HG03280 (cell line): ENCODE measurements around the gene GLT1D1.

Source experiments
- ATAC-seq: cut with Tn5 transposase; IDR thresholded peaks from one replicate; pipeline ENCODE4 v1.9.1; 2021; ENCODE audit warnings: mild to moderate bottlenecking, moderate library complexity; ENCODE audit not compliant: unreplicated experiment

The GLT1D1 gene

GRCh38 chr12:128961308-128961902 is 108.1 kb downstream of the GLT1D1 start:
- ATAC-seq = no peak

DNA sequence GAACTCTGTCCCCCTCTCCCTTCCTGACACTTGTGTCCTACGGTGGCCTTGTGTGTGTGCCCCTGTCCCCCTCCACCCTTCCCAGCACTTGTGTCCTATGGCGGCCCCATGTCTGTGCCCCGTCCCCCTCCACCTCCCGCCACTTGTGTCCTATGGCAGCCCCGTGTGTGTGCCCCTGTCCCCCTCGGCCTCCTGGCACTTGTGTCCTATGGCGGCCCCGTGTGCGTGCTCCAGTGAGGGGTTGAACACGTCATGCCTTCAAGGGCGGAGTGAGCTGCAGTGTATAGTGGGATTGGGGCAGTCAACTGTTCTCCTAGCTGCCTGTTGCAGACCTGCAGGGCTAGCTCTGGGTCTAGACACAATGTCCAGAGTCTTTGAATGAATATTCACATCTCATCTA is 108.7 kb downstream of the GLT1D1 start:
- ATAC-seq = no peak

GRCh38 chr12:128966203-128966810 is 113.0 kb downstream of the GLT1D1 start:
- no peak for ATAC-seq

DNA sequence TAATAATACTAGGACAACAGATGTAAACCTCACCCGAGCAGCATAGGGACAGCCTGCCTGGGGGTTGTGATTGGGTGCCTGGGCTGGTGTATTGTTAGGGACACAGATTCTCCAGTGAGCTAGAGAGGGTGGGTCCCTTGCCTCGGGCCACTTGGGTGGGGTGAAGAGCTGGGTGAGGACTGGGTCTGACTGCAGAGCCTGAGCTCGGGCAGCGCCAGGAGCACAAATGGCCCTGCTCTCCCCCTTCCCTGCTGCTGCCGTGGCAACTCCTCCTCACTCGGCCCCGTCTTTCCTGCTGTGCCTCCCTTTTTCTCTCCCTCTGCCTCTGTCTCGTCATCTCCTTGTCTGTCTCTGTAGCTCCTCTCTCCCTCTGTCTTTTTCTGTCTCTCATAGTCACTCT is 115.4 kb downstream of the GLT1D1 start:
- ATAC-seq = no peak

- peak; percentile 96 for ATAC-seq
These were observed 116.3 kb downstream of the GLT1D1 start for GRCh38 chr12:128969480-128970055.

GRCh38 chr12:128970110-128970509 is 116.8 kb downstream of the GLT1D1 start:
- no peak for ATAC-seq

GRCh38 chr12:128970941-128971340 is 117.7 kb downstream of the GLT1D1 start:
- no peak for ATAC-seq

- ATAC-seq = no peak
These were observed 118.5 kb downstream of the GLT1D1 start for GRCh38 chr12:128971802-128972201.

DNA sequence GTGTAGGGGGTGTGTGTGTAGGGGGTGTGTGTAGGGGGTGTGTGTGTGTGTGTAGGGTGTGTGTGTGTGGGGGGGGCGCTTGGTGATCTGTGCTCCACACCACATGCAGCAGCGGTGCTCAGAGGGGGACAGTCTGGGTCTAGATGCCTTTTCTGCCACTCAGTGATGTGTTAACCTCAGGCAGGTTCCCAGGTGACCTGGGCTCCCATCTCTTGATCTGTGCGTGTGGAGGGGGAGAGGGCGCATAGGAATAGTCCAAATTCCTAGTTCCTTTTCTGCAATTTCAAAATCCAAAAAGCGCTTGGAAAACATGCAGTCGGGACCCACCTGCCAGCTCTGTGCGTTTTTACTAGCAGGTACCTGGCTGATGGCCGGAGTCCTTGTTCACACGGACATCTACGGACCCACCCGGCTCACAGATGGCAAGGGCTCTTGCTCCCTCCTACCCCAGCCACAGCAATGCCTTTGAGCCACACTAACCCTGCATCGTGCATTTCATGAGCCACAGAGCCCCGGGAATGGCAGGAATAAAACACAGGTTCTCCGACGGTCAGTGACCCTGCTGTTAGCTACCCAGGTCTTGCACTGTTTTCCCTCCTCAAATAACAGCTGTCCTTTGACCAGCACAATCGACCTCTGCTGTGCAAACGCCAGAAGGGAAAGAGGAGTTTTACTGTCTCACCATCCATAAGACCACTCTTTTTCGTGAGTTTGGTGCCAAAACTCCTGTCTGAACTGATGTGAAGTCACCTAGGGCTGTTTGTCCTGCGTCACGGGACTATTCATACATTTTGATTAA is 120.8 kb downstream of the GLT1D1 start:
- no peak for ATAC-seq

- no peak for ATAC-seq
These were observed 121.6 kb downstream of the GLT1D1 start for GRCh38 chr12:128974881-128975280.

- ATAC-seq = no peak
These were observed 123.0 kb downstream of the GLT1D1 start for GRCh38 chr12:128976120-128976738.

- no peak for ATAC-seq
These were observed 124.2 kb downstream of the GLT1D1 start for GRCh38 chr12:128977441-128977840.

DNA sequence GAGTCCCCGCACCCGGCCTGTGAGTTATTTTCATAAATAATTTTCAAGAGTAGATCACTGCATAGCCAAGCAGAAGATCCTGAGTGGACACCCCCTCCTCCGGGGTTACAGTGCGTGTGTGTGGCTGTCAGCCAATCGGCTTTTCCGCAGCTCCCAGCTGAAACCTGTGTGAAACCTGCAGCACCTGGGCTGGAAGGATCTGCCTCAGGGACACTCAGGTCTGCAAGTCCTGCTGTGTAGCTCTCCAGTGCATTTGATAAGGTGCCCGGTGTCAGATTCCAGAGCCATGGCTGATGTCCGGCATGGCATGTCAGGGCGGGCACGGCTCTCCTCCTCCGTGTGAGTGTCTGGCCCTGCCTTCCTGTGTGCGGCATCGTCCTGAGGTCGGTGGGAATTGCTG is 124.8 kb downstream of the GLT1D1 start:
- no peak for ATAC-seq

GRCh38 chr12:128980623-128981022 is 127.3 kb downstream of the GLT1D1 start:
- no peak for ATAC-seq

DNA sequence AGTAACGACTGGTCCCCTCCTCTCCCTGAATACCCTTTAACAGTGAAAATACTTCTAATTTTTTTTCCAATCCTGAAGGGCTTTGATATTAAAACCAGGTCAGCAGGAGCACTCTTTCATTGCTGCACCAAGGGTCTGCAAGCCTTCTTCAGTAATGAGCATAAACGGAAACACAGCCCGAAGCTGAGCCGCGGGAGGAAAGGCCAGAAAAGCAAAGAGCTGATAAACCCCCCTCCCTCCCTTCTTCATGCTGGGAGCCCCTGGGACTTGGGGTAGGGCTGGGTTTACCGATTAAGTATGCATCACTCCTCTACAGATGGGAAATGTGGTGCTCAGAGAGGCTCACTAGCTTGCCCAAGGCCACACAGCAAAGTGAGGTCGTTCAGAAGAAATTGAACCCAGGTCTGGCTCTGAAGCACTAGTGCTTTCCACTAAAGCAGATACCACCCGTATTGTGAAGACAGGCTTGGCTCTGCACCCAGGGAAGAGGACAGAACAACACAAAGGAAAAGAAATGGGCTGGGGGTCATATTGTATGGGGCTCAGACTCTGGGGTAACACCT is 128.8 kb downstream of the GLT1D1 start:
- ATAC-seq = no peak

GRCh38 chr12:128982933-128983332 is 129.7 kb downstream of the GLT1D1 start:
- no peak for ATAC-seq

GRCh38 chr12:128983371-128983770 is 130.1 kb downstream of the GLT1D1 start:
- ATAC-seq = no peak

GRCh38 chr12:128986957-128987356 is 133.7 kb downstream of the GLT1D1 start:
- no peak for ATAC-seq

- ATAC-seq = no peak
These were observed 136.0 kb downstream of the GLT1D1 start for GRCh38 chr12:128989287-128989686.

- no peak for ATAC-seq
These were observed 138.4 kb downstream of the GLT1D1 start for GRCh38 chr12:128991716-128992115.

DNA sequence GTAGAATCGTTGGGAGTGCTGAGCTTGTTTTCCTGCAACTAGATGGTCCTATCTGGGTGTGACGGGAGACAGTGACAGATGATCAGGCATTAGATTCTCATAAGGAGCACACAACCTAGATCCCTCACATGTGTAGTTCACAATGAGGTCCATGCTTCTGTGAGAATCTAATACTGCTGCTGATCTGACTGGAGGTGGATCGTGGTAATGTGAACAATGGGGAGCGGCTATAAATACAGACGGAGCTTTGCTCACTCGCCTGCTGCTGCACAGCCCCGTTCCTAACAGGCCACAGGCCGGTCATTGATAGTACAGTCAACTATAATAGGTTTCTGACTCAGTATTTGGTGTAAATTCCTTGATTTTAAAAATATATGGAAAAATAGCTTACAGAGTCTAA is 138.8 kb downstream of the GLT1D1 start:
- no peak for ATAC-seq
